Testis (tissue), 3 donors: ENCODE results near the gene EEFSEC. TPM values are rescaled to one million over a fixed set of nuclear protein-coding genes. Genes with fewer than 3 reads are reported as not detected.

Source experiments
- DNase-seq: peaks from one replicate; pipeline ENCODE4 v3.0.0-alpha.2; 2019
- H3K27ac ChIP-seq, 2 donors: fragments of 200-600 bp; sonication (generic); one replicate each; pipeline ENCODE4 v1.5.1; 2019
- H3K27me3 ChIP-seq: fragments of 200-600 bp; sonication (generic); one replicate; pipeline ENCODE4 v1.5.1; 2019
- H3K36me3 ChIP-seq: fragments of 200-600 bp; sonication (generic); one replicate; pipeline ENCODE4 v1.5.1; 2017; ENCODE audit warnings: low read depth; ENCODE audit errors: missing control alignments
- H3K4me1 ChIP-seq: fragments of 200-600 bp; sonication (generic); one replicate; pipeline ENCODE4 v1.5.1; 2019
- H3K4me3 ChIP-seq, 2 donors: fragments of 200-600 bp; sonication (generic); one replicate each; pipeline ENCODE4 v1.5.1; 2017 to 2019
- H3K9me3 ChIP-seq: fragments of 200-600 bp; sonication (generic); one replicate; pipeline ENCODE4 v1.5.1; 2017
- CTCF ChIP-seq, 3 experiments: fragments of 450-650 bp in 2 of 3; fragments of 200-600 bp in 1 of 3; sonication (generic) in 1 of 3; IDR thresholded peaks; one replicate each; pipeline ENCODE4 v1.5.1; 2016 to 2019; ENCODE audit warnings: antibody characterized with exemption in 3 of 3, mild to moderate bottlenecking in 2 of 3, moderate library complexity in 1 of 3
- POLR2A ChIP-seq: fragments of 450-650 bp; IDR thresholded peaks from one replicate; pipeline ENCODE4 v1.6.1; 2017; ENCODE audit warnings: antibody characterized with exemption, mild to moderate bottlenecking, moderate library complexity
- WGBS, 2 donors: methylation state at CpG; one replicate each; pipeline ENCODE4 v1.1.5; 2018; 5-methylcytosine and 5-hydroxymethylcytosine counted together
- intact Hi-C: fragments of 100-400 bp; cut with DNase I; formaldehyde crosslinking; loops from one replicate; pipeline ENCODE4 v1.15.1; 2023; ENCODE audit warnings: low total_unique reads
- polyA plus RNA-seq: library from polyadenylated mRNA; stranded (reverse); fragments of 350-450 nt; fragmentation: Illumina TruSeq; extraction: RNeasy Lipid Tissue Mini Kit (QIAGEN cat#74804); gene quantifications from one replicate; pipeline ENCODE4 v1.2.3, GENCODE V29; 2014; ENCODE audit warnings: low read depth, low replicate concordance; ENCODE audit not compliant: insufficient read depth
- total RNA-seq, 2 donors: library from RNA; depleted of rRNA; stranded (reverse); fragments of >200 nt; gene quantifications; one replicate each; pipeline ENCODE4 v1.2.3, GENCODE V29; 2016

The EEFSEC gene
- total and polyA plus RNA-seq, 3 donors from 2014 or later = 35.4 to 40.3 (median 35.4) TPM

- 93% methylated on average over 12 of the region's 12 CpGs; no CpG with 5 or more reads in 1 of the 2 donors for WGBS, 2 donors
- DNase-seq = no peak
- intact Hi-C loops = no loop called here
- H3K36me3 ChIP-seq = no peaks in the 10 kb centered on the region
- H3K27ac ChIP-seq = no peak overlapping the region
- no peak overlapping the region for H3K4me3 ChIP-seq
- no peaks in the 10 kb centered on the region for H3K27me3 ChIP-seq
- peaks cover 14% of the 10 kb centered on the region for H3K4me1 ChIP-seq
- TF ChIP-seq CTCF (IDR thresholded peaks at IDR 0.05) (no peak), POLR2A (no peak)
- H3K9me3 ChIP-seq = no peaks in the 10 kb centered on the region
Observed at GRCh38 chr3:128349963-128350599, 196.8 kb downstream of the EEFSEC start.

DNA sequence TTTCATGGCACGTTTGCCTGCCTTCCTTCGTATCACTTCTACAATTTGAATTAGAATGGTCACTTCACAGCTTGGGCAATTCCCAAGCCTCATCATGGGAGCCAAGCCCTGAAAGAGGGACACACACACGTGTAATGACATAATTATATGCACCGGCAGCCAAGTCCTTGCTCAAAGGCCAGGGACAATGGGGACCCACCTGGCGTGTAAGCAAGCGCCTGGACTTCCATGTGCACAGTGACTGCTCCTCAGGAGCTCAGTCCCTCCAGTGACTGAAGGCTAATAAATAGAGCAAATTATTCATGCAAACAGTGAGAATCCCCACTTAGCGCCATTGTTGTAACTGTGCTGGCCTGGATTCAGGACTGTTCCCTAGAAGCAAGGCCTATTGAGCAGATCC is 198.3 kb downstream of the EEFSEC start:
- H3K27ac ChIP-seq = no peak overlapping the region
- intact Hi-C loops = no loop called here
- DNase-seq = no peak
- no peak overlapping the region for H3K4me3 ChIP-seq
- WGBS, 2 donors = 91 to 97% methylated on average over 7 of the region's 7 CpGs
- peaks cover 17% of the 10 kb centered on the region for H3K4me1 ChIP-seq
- H3K27me3 ChIP-seq = no peaks in the 10 kb centered on the region
- H3K9me3 ChIP-seq = no peaks in the 10 kb centered on the region
- H3K36me3 ChIP-seq = no peaks in the 10 kb centered on the region
- TF ChIP-seq POLR2A (no peak), CTCF (IDR thresholded peaks at IDR 0.05) (no peak)

GRCh38 chr3:128352326-128352725 is 199.0 kb downstream of the EEFSEC start:
- Histone ChIP-seq H3K36me3 (no peaks in the 10 kb centered on the region), H3K27ac (no peak overlapping the region), H3K4me1 (peaks cover 17% of the 10 kb centered on the region), H3K4me3 (no peak overlapping the region), H3K9me3 (no peaks in the 10 kb centered on the region), H3K27me3 (no peaks in the 10 kb centered on the region)
- intact Hi-C loops = no loop called here
- no peak for DNase-seq
- no peak for TF ChIP-seq CTCF (IDR thresholded peaks at IDR 0.05)
- TF ChIP-seq POLR2A = no peak
- 89 to 93% methylated on average over 7 to 8 of the region's 8 CpGs for WGBS, 2 donors

DNA sequence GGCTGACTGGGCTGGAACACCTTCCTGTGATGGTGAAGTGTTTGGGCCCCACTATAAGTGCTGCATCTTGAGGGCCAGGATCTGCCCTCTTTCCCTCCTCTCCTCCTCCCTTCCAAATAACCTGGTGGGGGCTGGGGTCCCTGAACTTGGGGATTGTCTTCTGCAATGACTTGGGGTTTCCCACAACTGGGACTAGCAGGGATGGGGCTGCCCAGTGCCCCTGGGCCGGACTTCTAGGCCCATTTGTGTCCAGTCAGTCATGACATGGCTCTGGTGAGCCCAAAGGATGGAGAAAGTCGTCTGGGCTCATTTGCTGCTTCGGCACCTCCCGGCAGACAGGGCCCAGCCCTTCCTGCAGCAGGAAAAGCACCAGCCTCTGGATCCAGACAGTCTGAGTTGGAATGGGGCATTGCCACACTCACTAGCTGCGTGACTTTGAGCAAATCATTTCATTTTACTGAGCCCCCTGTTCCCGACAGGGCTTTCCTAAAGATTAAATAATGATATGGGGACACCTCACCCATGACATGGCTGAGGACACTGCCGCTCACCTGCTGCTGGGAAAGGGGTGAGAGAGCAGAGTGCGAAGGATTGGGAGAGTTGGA is 200.2 kb downstream of the EEFSEC start:
- Histone ChIP-seq H3K9me3 (no peaks in the 10 kb centered on the region), H3K4me1 (peaks cover 17% of the 10 kb centered on the region), H3K4me3 (no peak overlapping the region), H3K27me3 (no peaks in the 10 kb centered on the region), H3K36me3 (no peaks in the 10 kb centered on the region), H3K27ac (no peak overlapping the region)
- no peak for TF ChIP-seq CTCF (IDR thresholded peaks at IDR 0.05)
- no peak for TF ChIP-seq POLR2A
- no peak for DNase-seq
- intact Hi-C loops = no loop called here
- 93 to 95% methylated on average over 8 of the region's 8 CpGs for WGBS, 2 donors
